Nephron progenitor cell (in vitro differentiated cells): Measurements from ENCODE around the gene SLCO4C1.
"Not testable (repeated sequence)": the region's sequence is repeated elsewhere in the genome, so short reads cannot be mapped to it uniquely, and the experiment has no call there.

Experiments
- DNase-seq: peaks from one replicate; pipeline ENCODE4 v3.0.0; 2021
- H3K27ac Mint-ChIP-seq: 2 replicates; pipeline ENCODE4 v1.8.0; 2021; ENCODE audit warnings: mild to moderate bottlenecking, moderate library complexity, mixed read lengths
- H3K27me3 Mint-ChIP-seq: 2 replicates; pipeline ENCODE4 v1.8.0; 2021; ENCODE audit warnings: mild to moderate bottlenecking, low read depth, mixed read lengths; ENCODE audit not compliant: poor library complexity
- H3K36me3 Mint-ChIP-seq: 2 replicates; pipeline ENCODE4 v1.8.0; 2021; ENCODE audit warnings: low read depth, mixed read lengths
- H3K4me1 Mint-ChIP-seq: 2 replicates; pipeline ENCODE4 v1.8.0; 2021; ENCODE audit warnings: mixed read lengths
- H3K4me3 Mint-ChIP-seq: 2 replicates; pipeline ENCODE4 v1.8.0; 2021; ENCODE audit warnings: mild to moderate bottlenecking, moderate library complexity, mixed read lengths
- H3K9me3 Mint-ChIP-seq: 2 replicates; pipeline ENCODE4 v1.8.0; 2021; ENCODE audit warnings: mild to moderate bottlenecking, moderate library complexity, mixed read lengths
- CTCF ChIP-seq: fragments of 200-600 bp; sonication (generic); IDR thresholded peaks from 2 replicates; pipeline ENCODE4 v1.5.0; 2021; ENCODE audit warnings: antibody characterized with exemption

SLCO4C1 gene, protein sequence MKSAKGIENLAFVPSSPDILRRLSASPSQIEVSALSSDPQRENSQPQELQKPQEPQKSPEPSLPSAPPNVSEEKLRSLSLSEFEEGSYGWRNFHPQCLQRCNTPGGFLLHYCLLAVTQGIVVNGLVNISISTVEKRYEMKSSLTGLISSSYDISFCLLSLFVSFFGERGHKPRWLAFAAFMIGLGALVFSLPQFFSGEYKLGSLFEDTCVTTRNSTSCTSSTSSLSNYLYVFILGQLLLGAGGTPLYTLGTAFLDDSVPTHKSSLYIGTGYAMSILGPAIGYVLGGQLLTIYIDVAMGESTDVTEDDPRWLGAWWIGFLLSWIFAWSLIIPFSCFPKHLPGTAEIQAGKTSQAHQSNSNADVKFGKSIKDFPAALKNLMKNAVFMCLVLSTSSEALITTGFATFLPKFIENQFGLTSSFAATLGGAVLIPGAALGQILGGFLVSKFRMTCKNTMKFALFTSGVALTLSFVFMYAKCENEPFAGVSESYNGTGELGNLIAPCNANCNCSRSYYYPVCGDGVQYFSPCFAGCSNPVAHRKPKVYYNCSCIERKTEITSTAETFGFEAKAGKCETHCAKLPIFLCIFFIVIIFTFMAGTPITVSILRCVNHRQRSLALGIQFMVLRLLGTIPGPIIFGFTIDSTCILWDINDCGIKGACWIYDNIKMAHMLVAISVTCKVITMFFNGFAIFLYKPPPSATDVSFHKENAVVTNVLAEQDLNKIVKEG

GRCh38 chr5:102296178-102296817, at the start of gene SLCO4C1:
TSS of gene SLCO4C1 (minus strand) at chr5:102296284. CDS start at chr5:102296262, 22 bp downstream.
- H3K27me3 Mint-ChIP-seq: peaks cover 13% of the 10 kb centered on the region
- H3K4me3 Mint-ChIP-seq: peak within 1 kb of the TSS; percentile 94
- H3K9me3 Mint-ChIP-seq: no peaks in the 10 kb centered on the region
- H3K27ac Mint-ChIP-seq: no peak within 1 kb of the TSS
- no peaks in the 10 kb centered on the region for H3K36me3 Mint-ChIP-seq
- peak; percentile 66 for TF ChIP-seq CTCF
- peaks cover 15% of the 10 kb centered on the region for H3K4me1 Mint-ChIP-seq
- DNase-seq: peak; percentile 96

DNA sequence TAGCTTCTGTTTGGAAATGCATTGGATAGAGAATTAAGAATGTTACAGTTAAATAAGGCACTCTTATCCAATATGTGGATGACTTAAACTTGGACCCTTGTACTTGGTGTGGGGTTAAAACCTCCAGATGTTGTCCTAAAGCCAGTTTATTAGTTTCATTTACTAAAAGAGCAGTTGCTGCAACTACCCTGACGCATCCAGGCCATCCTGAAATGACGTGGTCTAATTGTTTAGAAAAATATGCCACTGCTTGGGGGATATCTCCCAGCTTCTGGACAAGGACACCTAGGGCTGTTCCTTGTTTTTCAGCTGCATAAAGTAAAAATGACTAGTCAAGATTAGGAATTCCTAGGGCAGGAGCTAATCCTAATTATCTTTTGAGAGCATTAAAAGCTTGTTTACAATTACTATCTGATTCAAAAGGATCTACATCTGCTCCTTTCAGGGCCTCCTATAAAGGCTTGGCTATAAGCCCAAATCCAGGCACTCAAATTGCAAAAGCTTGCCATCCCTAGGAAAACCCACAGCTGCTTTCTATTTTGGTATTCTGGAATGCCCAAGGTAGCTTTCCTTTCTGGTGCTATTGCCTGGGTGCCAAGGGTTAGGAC, 45.7 kb upstream of the SLCO4C1 start:
- Mint-ChIP-seq H3K36me3 (no peaks in the 10 kb centered on the region), H3K4me3 (no peak overlapping the region), H3K27me3 (no peaks in the 10 kb centered on the region), H3K4me1 (no peaks in the 10 kb centered on the region), H3K27ac (no peak overlapping the region), H3K9me3 (no peaks in the 10 kb centered on the region)
- DNase-seq: no peak
- no peak for TF ChIP-seq CTCF

DNA sequence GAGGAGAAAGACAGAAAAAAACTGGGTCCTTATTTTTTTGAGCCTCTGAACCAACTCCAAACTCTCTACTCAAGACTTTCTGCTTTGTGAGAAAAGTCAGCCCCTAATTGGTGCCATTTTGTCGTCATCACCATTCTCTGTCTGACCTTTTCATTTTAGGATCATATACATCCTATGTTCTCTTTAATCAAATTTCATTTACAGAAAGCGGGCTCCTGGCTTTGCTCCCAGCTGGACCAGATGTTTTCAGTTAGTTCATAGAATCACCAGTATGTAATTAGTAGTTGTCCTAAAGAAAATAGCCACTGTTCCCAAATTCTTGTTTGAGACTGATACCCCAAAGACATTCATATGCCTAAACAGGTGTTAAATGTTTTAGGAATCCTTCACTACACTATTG, 28.6 kb upstream of the SLCO4C1 start:
- H3K27ac Mint-ChIP-seq: no peak overlapping the region
- TF ChIP-seq CTCF: no peak
- H3K36me3 Mint-ChIP-seq: no peaks in the 10 kb centered on the region
- no peaks in the 10 kb centered on the region for H3K9me3 Mint-ChIP-seq
- no peak for DNase-seq
- no peaks in the 10 kb centered on the region for H3K27me3 Mint-ChIP-seq
- peaks cover 9% of the 10 kb centered on the region for H3K4me1 Mint-ChIP-seq
- no peak overlapping the region for H3K4me3 Mint-ChIP-seq

DNA sequence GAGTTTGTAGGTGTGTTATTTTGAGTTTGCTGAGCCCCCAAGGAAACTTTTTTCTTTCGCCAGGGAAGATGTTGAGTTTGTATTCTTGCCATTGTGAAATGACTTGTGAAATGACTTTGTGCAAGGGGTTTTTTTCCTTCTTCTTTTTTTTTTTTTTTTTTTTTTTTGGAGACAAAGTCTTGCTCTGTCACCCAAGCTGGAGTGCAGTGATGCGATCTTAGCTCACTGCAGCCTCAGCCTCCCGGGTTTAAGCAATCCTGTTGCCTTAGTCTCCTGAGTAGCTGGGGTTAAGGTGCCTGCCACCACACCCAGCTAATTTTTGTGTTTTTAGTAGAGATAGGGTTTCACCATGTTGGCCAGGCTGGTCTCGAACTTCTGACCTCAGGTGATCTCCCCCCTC, 22.7 kb upstream of the SLCO4C1 start:
- H3K36me3 Mint-ChIP-seq, DNase-seq, H3K9me3 Mint-ChIP-seq, H3K4me3 Mint-ChIP-seq, H3K4me1 Mint-ChIP-seq, H3K27me3 Mint-ChIP-seq, H3K27ac Mint-ChIP-seq: not testable (repeated sequence)

- H3K9me3 Mint-ChIP-seq: no peaks in the 10 kb centered on the region
- H3K27ac Mint-ChIP-seq: no peak overlapping the region
- no peaks in the 10 kb centered on the region for H3K36me3 Mint-ChIP-seq
- H3K27me3 Mint-ChIP-seq: no peaks in the 10 kb centered on the region
- no peak overlapping the region for H3K4me3 Mint-ChIP-seq
- no peak for TF ChIP-seq CTCF
- no peak for DNase-seq
- H3K4me1 Mint-ChIP-seq: no peaks in the 10 kb centered on the region
Observed at GRCh38 chr5:102314328-102314727, 18.2 kb upstream of the SLCO4C1 start.

DNA sequence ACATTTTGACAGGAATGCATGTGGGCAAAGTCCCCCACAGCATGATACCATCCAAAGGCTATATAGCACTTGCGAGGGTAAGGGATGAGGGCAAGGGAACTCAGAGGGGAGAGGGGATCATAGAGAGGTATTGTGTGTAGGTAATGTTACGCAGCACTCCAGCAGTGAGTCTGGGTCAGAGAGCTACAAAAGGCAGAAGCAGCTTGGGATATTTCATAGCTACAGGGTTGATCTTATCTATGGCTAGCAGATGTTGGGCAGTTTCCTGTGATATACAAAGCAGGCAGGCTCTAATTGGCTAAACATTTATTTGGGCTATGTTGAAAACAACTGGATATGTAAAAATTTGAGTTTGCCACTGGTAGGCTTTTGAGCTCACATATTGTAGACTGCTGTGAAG, 17.8 kb upstream of the SLCO4C1 start:
- no peaks in the 10 kb centered on the region for H3K4me1 Mint-ChIP-seq
- no peak overlapping the region for H3K4me3 Mint-ChIP-seq
- no peaks in the 10 kb centered on the region for H3K9me3 Mint-ChIP-seq
- no peaks in the 10 kb centered on the region for H3K27me3 Mint-ChIP-seq
- peak overlapping the region; percentile 30 for H3K27ac Mint-ChIP-seq
- H3K36me3 Mint-ChIP-seq: no peaks in the 10 kb centered on the region
- TF ChIP-seq CTCF: no peak
- DNase-seq: no peak
